OCI-LY1 (cell line): ENCODE measurements around the gene THEM4.

Experiments used
- H2AFZ ChIP-seq: fragments of 200-600 bp; sonication (generic), shearing (Covaris generic); 2 replicates; pipeline ENCODE4 v1.6.0; 2014; ENCODE audit warnings: antibody characterized with exemption, mild to moderate bottlenecking, low read length
- H3F3A ChIP-seq: fragments of 200-600 bp; sonication (generic), shearing (Covaris generic); 2 replicates; pipeline ENCODE4 v1.6.0; 2014; ENCODE audit warnings: mild to moderate bottlenecking, antibody characterized with exemption, low read length, moderate library complexity; ENCODE audit not compliant: insufficient read depth
- H3K27ac ChIP-seq: fragments of 200-600 bp; sonication (generic); 2 replicates; pipeline ENCODE4 v1.5.1; 2014; ENCODE audit warnings: low read length, mixed run types, mild to moderate bottlenecking, low read depth; ENCODE audit not compliant: poor library complexity, severe bottlenecking
- H3K27me3 ChIP-seq: fragments of 200-600 bp; sonication (generic); 2 replicates; pipeline ENCODE4 v1.6.0; 2014; ENCODE audit warnings: antibody characterized with exemption, mild to moderate bottlenecking, low read length, moderate library complexity; ENCODE audit not compliant: insufficient read depth
- H3K36me3 ChIP-seq: fragments of 200-600 bp; sonication (generic); 2 replicates; pipeline ENCODE4 v1.6.1; 2014; ENCODE audit warnings: mild to moderate bottlenecking, antibody characterized with exemption, low read length, moderate library complexity, mixed read lengths; ENCODE audit not compliant: insufficient read depth
- H3K4me1 ChIP-seq: fragments of 200-600 bp; sonication (generic); 2 replicates; pipeline ENCODE4 v1.5.1; 2014; ENCODE audit warnings: mild to moderate bottlenecking, low read length, moderate library complexity; ENCODE audit not compliant: insufficient read depth, severe bottlenecking
- H3K4me2 ChIP-seq: fragments of 200-600 bp; sonication (generic), shearing (Covaris generic); 2 replicates; pipeline ENCODE4 v1.6.1; 2014; ENCODE audit warnings: low read length
- H3K4me3 ChIP-seq: fragments of 200-600 bp; sonication (generic); 2 replicates; pipeline ENCODE4 v1.5.1; 2014; ENCODE audit warnings: low read length, low read depth, mild to moderate bottlenecking, mixed read lengths; ENCODE audit not compliant: poor library complexity, severe bottlenecking
- H3K79me2 ChIP-seq: fragments of 200-600 bp; shearing (Covaris generic); 2 replicates; pipeline ENCODE4 v1.6.1; 2016; ENCODE audit warnings: mixed run types, low read length, mixed read lengths; ENCODE audit not compliant: insufficient read depth
- H3K9ac ChIP-seq: fragments of 200-600 bp; sonication (generic), shearing (Covaris generic); 2 replicates; pipeline ENCODE4 v1.6.1; 2014; ENCODE audit warnings: mild to moderate bottlenecking, low read length, mixed read lengths
- H3K9me2 ChIP-seq: fragments of 200-600 bp; sonication (generic), shearing (Covaris generic); 2 replicates; pipeline ENCODE4 v1.6.1; 2014; ENCODE audit warnings: low read depth, mild to moderate bottlenecking, low read length, mixed read lengths
- H3K9me3 ChIP-seq: fragments of 200-600 bp; shearing (Covaris generic); 2 replicates; pipeline ENCODE4 v1.6.1; 2014; ENCODE audit warnings: low read length, mixed read lengths
- H4K20me1 ChIP-seq: fragments of 200-600 bp; sonication (generic), shearing (Covaris generic); 2 replicates; pipeline ENCODE4 v1.6.0; 2016; ENCODE audit warnings: mild to moderate bottlenecking, low read length; ENCODE audit not compliant: insufficient read depth
- CTCF ChIP-seq: fragments of 200-600 bp; sonication (generic), shearing (Covaris generic); IDR thresholded peaks from 2 replicates; pipeline ENCODE4 v1.5.1; 2017; ENCODE audit warnings: mild to moderate bottlenecking, antibody characterized with exemption, low read length, moderate library complexity, mixed read lengths
- EZH2 ChIP-seq: fragments of 200-600 bp; sonication (generic), shearing (Covaris generic); IDR thresholded peaks from 2 replicates; pipeline ENCODE4 v1.8.0; 2017; ENCODE audit warnings: borderline replicate concordance, mixed run types, mild to moderate bottlenecking, antibody characterized with exemption, low read length, moderate library complexity, mixed read lengths

The THEM4 gene

GRCh38 chr1:151897991-151898431, 11.3 kb downstream of the THEM4 start:
- H3K9me2 ChIP-seq, result no peaks in the 10 kb centered on the region
- no peak overlapping the region for H2AFZ ChIP-seq
- peaks cover 20% of the 10 kb centered on the region for H3K36me3 ChIP-seq
- H4K20me1 ChIP-seq, result no peaks in the 10 kb centered on the region
- H3K4me3 ChIP-seq, result no peak overlapping the region
- no peak overlapping the region for H3K9ac ChIP-seq
- no peaks in the 10 kb centered on the region for H3F3A ChIP-seq
- H3K4me2 ChIP-seq, result no peak overlapping the region
- TF ChIP-seq EZH2 (no peak), CTCF (no peak)
- H3K4me1 ChIP-seq, result no peaks in the 10 kb centered on the region
- peaks cover 3% of the 10 kb centered on the region; the same call in 1 of the 2 replicates for H3K9me3 ChIP-seq
- H3K27ac ChIP-seq, result no peak overlapping the region
- no peaks in the 10 kb centered on the region for H3K79me2 ChIP-seq
- no peaks in the 10 kb centered on the region for H3K27me3 ChIP-seq

GRCh38 chr1:151893176-151893924, 16.0 kb downstream of the THEM4 start:
- Histone ChIP-seq H3K4me3 (no peak overlapping the region), H3K4me2 (no peak overlapping the region)
- TF ChIP-seq CTCF (no peak), EZH2 (no peak)

GRCh38 chr1:151892190-151892589, 17.1 kb downstream of the THEM4 start:
- Histone ChIP-seq H3K9me2 (no peaks in the 10 kb centered on the region), H3K4me1 (no peaks in the 10 kb centered on the region), H3K27me3 (no peaks in the 10 kb centered on the region), H3K27ac (no peak overlapping the region), H3K4me3 (no peak overlapping the region), H3F3A (no peaks in the 10 kb centered on the region), H3K79me2 (no peaks in the 10 kb centered on the region), H2AFZ (no peak overlapping the region), H3K9ac (no peak overlapping the region), H3K9me3 (no peaks in the 10 kb centered on the region), H3K36me3 (peaks cover 41% of the 10 kb centered on the region), H3K4me2 (no peak overlapping the region), H4K20me1 (no peaks in the 10 kb centered on the region)
- TF ChIP-seq CTCF (no peak), EZH2 (no peak)

More at GRCh38 chr1:151893176-151893924, 16.0 kb downstream of the THEM4 start:
- H3K27ac ChIP-seq, result no peak overlapping the region
- H3K9ac ChIP-seq, result no peak overlapping the region
- no peaks in the 10 kb centered on the region for H3K4me1 ChIP-seq
- no peaks in the 10 kb centered on the region for H3K9me3 ChIP-seq
- H3K36me3 ChIP-seq, result peaks cover 31% of the 10 kb centered on the region
- no peak overlapping the region for H2AFZ ChIP-seq
- no peaks in the 10 kb centered on the region for H3K79me2 ChIP-seq
- H3K9me2 ChIP-seq, result no peaks in the 10 kb centered on the region
- no peaks in the 10 kb centered on the region for H4K20me1 ChIP-seq
- H3F3A ChIP-seq, result no peaks in the 10 kb centered on the region
- no peaks in the 10 kb centered on the region for H3K27me3 ChIP-seq
